GM12878 (cell line): ENCODE results near the gene SBF2. TPM values are rescaled to one million over a fixed set of nuclear protein-coding genes. Genes with fewer than 3 reads are reported as not detected.

Source experiments
- ATAC-seq: fragments of 200-7000 bp; cut with Tn5 transposase; 3 replicates; pipeline ENCODE4 v1.9.1; 2020; ENCODE audit warnings: mild to moderate bottlenecking, moderate library complexity
- BruUV-seq: library from RNA; stranded (reverse); fragments of 400-500 nt; replicated peaks from 2 replicates; lab custom pipeline; 2021; lab: Mats Ljungman, UMichigan
- CTCF ChIA-PET: fragments of 300-600 bp; sonication (Branson Sonifier 250); formaldehyde crosslinking; extraction: SDS; loops from one replicate; lab custom pipeline; 2021; ENCODE audit warnings: inconsistent platforms; lab: Yijun Ruan, JAX
- POLR2A ChIA-PET: fragments of 350-600 bp; formaldehyde crosslinking; extraction: SDS; loops from one replicate; lab custom pipeline; 2021; ENCODE audit warnings: inconsistent platforms; lab: Charles Lee
- RAD21 ChIA-PET: fragments of 300-600 bp; sonication (Branson Sonifier 250); formaldehyde crosslinking; loops from one replicate; lab custom pipeline; 2023; ENCODE audit warnings: antibody characterized with exemption; ENCODE audit not compliant: unreplicated experiment; lab: Charles Lee
- SMC1A ChIA-PET: fragments of 300-600 bp; sonication (Branson Sonifier 250); formaldehyde crosslinking; loops from one replicate; lab custom pipeline; 2023; ENCODE audit not compliant: unreplicated experiment, uncharacterized antibody; lab: Charles Lee
- DNase-seq: peaks from one replicate; pipeline ENCODE4 v3.0.0-alpha.2; 2011; ENCODE audit warnings: low read depth, low spot score
- FAIRE-seq: peaks from 3 replicates; lab custom pipeline; 2011; peaks lifted over from hg19 to GRCh38; lab: Jason Lieb, UNC
- H2AFZ ChIP-seq: 2 replicates; pipeline ENCODE4 v1.6.0; 2011; ENCODE audit warnings: low read depth, low read length, control low read depth; ENCODE audit not compliant: control insufficient read depth
- H3K27ac ChIP-seq: 2 replicates; pipeline ENCODE4 v1.5.1; 2011; ENCODE audit warnings: control low read depth; ENCODE audit not compliant: control insufficient read depth, insufficient read depth
- H3K27me3 ChIP-seq, 2 experiments: replicated peaks in 1 of 2; 2 replicates each; pipeline versions ENCODE4 v1.6.0 to v1.6.1; 2011; ENCODE audit warnings: low read length in 1 of 2; ENCODE audit not compliant: control insufficient read depth in 2 of 2, insufficient read depth in 2 of 2
- H3K36me3 ChIP-seq, 2 experiments: 2 replicates each; pipeline ENCODE4 v1.5.1; 2011; ENCODE audit warnings: low read length in 1 of 2; ENCODE audit not compliant: control insufficient read depth in 2 of 2, insufficient read depth in 2 of 2
- H3K4me1 ChIP-seq: 2 replicates; pipeline ENCODE4 v1.6.1; 2011; ENCODE audit warnings: mild to moderate bottlenecking, low read length, moderate library complexity, mixed read lengths; ENCODE audit not compliant: control insufficient read depth, insufficient read depth
- H3K4me2 ChIP-seq: 2 replicates; pipeline ENCODE4 v1.6.0; 2011; ENCODE audit warnings: control low read depth; ENCODE audit not compliant: control insufficient read depth, insufficient read depth
- H3K4me3 ChIP-seq: fragments of 200-600 bp; sonication (generic); 2 replicates; pipeline ENCODE4 v1.5.1; 2016
- H3K79me2 ChIP-seq: 2 replicates; pipeline ENCODE4 v1.6.0; 2011; ENCODE audit warnings: low read length; ENCODE audit not compliant: control insufficient read depth, insufficient read depth
- H3K9ac ChIP-seq: 2 replicates; pipeline ENCODE4 v1.8.0; 2011; ENCODE audit warnings: low read length, control low read depth, mixed read lengths; ENCODE audit not compliant: control insufficient read depth, insufficient read depth
- H3K9me3 ChIP-seq: replicated peaks from 3 replicates; pipeline ENCODE4 v1.5.1; 2011; ENCODE audit warnings: mild to moderate bottlenecking, low read length; ENCODE audit not compliant: control insufficient read depth, insufficient read depth
- H4K20me1 ChIP-seq: 2 replicates; pipeline ENCODE4 v1.6.0; 2011; ENCODE audit not compliant: control insufficient read depth, insufficient read depth
- CEBPZ ChIP-seq: fragments of 150-350 bp; IDR thresholded peaks from 2 replicates; pipeline ENCODE4 v1.6.1; 2016; ENCODE audit warnings: low read depth, low read length
- CHD1 ChIP-seq: IDR thresholded peaks from 2 replicates; pipeline ENCODE4 v1.6.1; 2012; ENCODE audit warnings: low read depth, low read length, improper control_type of control experiment
- HDAC6 ChIP-seq: fragments of 200-600 bp; sonication (generic); IDR thresholded peaks from one replicate; pipeline ENCODE4 v1.8.0; 2017; ENCODE audit warnings: antibody characterized with exemption; ENCODE audit not compliant: unreplicated experiment
- IRF4 ChIP-seq: IDR thresholded peaks from 2 replicates; pipeline ENCODE4 v1.6.1; 2011; ENCODE audit warnings: low read depth, low read length
- SKIL ChIP-seq: fragments of 450-650 bp; IDR thresholded peaks from 2 replicates; pipeline ENCODE4 v1.6.1; 2017; ENCODE audit warnings: mild to moderate bottlenecking, low read depth, inconsistent platforms; ENCODE audit not compliant: poor library complexity, severe bottlenecking
- SP1 ChIP-seq: IDR thresholded peaks from one replicate; pipeline ENCODE4 v1.6.1; 2011; ENCODE audit warnings: low read depth, low read length
- ZNF24 ChIP-seq: fragments of 450-650 bp; IDR thresholded peaks from 2 replicates; pipeline ENCODE4 v1.6.1; 2017; ENCODE audit warnings: antibody characterized with exemption, mild to moderate bottlenecking
- ZNF687 ChIP-seq: fragments of 450-650 bp; IDR thresholded peaks from 2 replicates; pipeline ENCODE4 v1.6.1; 2017; ENCODE audit warnings: mild to moderate bottlenecking, moderate library complexity
- WGBS: methylation state at CpG from one replicate; pipeline ENCODE4 v1.1.6; 2016; ENCODE audit warnings: low lambda C conversion rate; ENCODE audit not compliant: insufficient replicate concordance, insufficient coverage; ENCODE audit errors: missing lambda C conversion rate; 5-methylcytosine and 5-hydroxymethylcytosine counted together
- in situ Hi-C: fragments of 300-500 bp; cut with MboI; formaldehyde crosslinking; loops from 9 replicates; pipeline ENCODE4 v1.14.3; 2018; ENCODE audit warnings: mixed read lengths
- intact Hi-C: fragments of 100-400 bp; cut with micrococcal nuclease; formaldehyde crosslinking; loops from one replicate; pipeline ENCODE4 v1.14.2; 2022; ENCODE audit not compliant: unreplicated experiment
- polyA plus RNA-seq, 11 experiments: library from polyadenylated mRNA; depleted of rRNA in 4 of 11; unstranded in 6 of 11; stranded (reverse) in 5 of 11; fragments of >200 nt; fragmentation: Nextera tagmentation in 4 of 11; fragmentation: Illumina TruSeq in 1 of 11; extraction: Ambion mirVana in 4 of 11; extraction: Trizol in 1 of 11; gene quantifications; 1 replicate in 1 of 11; 2 replicates in 10 of 11; pipeline versions ENCODE4 v1.2.1 to v1.2.3, GENCODE V29; 2011 to 2016; ENCODE audit warnings: inconsistent platforms in 2 of 11, missing spikeins in 2 of 11, low read depth in 1 of 11
- total RNA-seq, 4 experiments: library from RNA; depleted of rRNA in 3 of 4; stranded (reverse); fragments of >200 nt in 3 of 4; fragmentation: Illumina TruSeq in 1 of 4; extraction: Trizol in 1 of 4; gene quantifications; 2 replicates each; pipeline versions ENCODE4 v1.2.1 to v1.2.3, GENCODE V29; 2013 to 2021

Gene SBF2
- total and polyA plus RNA-seq, 10 of the 15 experiments (the other 5 are each of a cell fraction or from before 2014, with no cell fraction given): 0.24 to 2.3 (median 1.1) TPM

- Histone ChIP-seq H2AFZ (no peak overlapping the region), H3K79me2 (no peaks in the 10 kb centered on the region), H3K9ac (no peak overlapping the region), H3K9me3 (no peaks in the 10 kb centered on the region), H3K4me3 (no peak overlapping the region), H3K27me3 (no peaks in the 10 kb centered on the region; a peak in 1 of 4 replicates), H3K27ac (no peak overlapping the region), H4K20me1 (no peaks in the 10 kb centered on the region), H3K4me2 (no peak overlapping the region), H3K4me1 (no peaks in the 10 kb centered on the region), H3K36me3 (no peaks in the 10 kb centered on the region)
- RAD21 ChIA-PET: no interaction called here
- WGBS: 42% methylated on average over 2 of the region's 2 CpGs
- intact Hi-C loops: no loop called here
- SMC1A ChIA-PET: no interaction called here
- no peak for FAIRE-seq
- TF ChIP-seq ZNF24 (no peak), ZNF687 (no peak)
- in situ Hi-C loops: no loop called here
- DNase-seq: no peak
- BruUV-seq: no TSS peak
- POLR2A ChIA-PET: no interaction called here
- CTCF ChIA-PET: no interaction called here
- ATAC-seq: no peak
Observed at GRCh38 chr11:10107497-10107896, 186.5 kb downstream of the SBF2 start.

GRCh38 chr11:10097615-10098014 lies 196.4 kb downstream of the SBF2 start:
- no peak overlapping the region for H3K9ac ChIP-seq
- no peak overlapping the region for H2AFZ ChIP-seq
- FAIRE-seq (no peak), ATAC-seq (no peak), DNase-seq (no peak)
- ChIA-PET CTCF (interaction anchor here (0.6 to 1.5 kb wide), 2 partner anchors 21 to 262 kb away, joined by 3 read pairs; no protein-coding TSS in a partner anchor), RAD21 (no interaction called here), SMC1A (no interaction called here), POLR2A (interaction anchor here (0.5 kb wide), 1 partner anchor 464 kb away, joined by 5 read pairs; no protein-coding TSS in a partner anchor)
- no peaks in the 10 kb centered on the region; the same call in 1 of the 3 replicates for H3K9me3 ChIP-seq
- no peaks in the 10 kb centered on the region for H3K36me3 ChIP-seq
- BruUV-seq: no TSS peak
- H3K79me2 ChIP-seq: no peaks in the 10 kb centered on the region
- intact Hi-C loops (no loop called here), in situ Hi-C loops (no loop called here)
- no peaks in the 10 kb centered on the region for H3K27me3 ChIP-seq
- no peak overlapping the region for H3K27ac ChIP-seq
- no peaks in the 10 kb centered on the region for H3K4me1 ChIP-seq
- WGBS: 55% methylated on average over 4 of the region's 4 CpGs
- H4K20me1 ChIP-seq: no peaks in the 10 kb centered on the region
- H3K4me2 ChIP-seq: no peak overlapping the region
- H3K4me3 ChIP-seq: no peak overlapping the region
- TF ChIP-seq SP1 (no peak), HDAC6 (no peak), CHD1 (no peak), CEBPZ (no peak), IRF4 (no peak), SKIL (no peak)
